Endodermal cell (in vitro differentiated cells): ENCODE measurements around the gene YWHAQ. TPM values are rescaled to one million over a fixed set of nuclear protein-coding genes. Genes with fewer than 3 reads are reported as not detected.

ENCODE experiments used
- DNase-seq: peaks from one replicate; pipeline ENCODE4 v3.0.0-alpha.2; 2017
- H3K27ac ChIP-seq: 2 replicates; pipeline ENCODE4 v1.5.1; 2013; ENCODE audit warnings: mild to moderate bottlenecking, low read depth, low read length, moderate library complexity
- H3K27me3 ChIP-seq: 2 replicates; pipeline ENCODE4 v1.6.1; 2013; ENCODE audit warnings: mild to moderate bottlenecking, low read length, moderate library complexity; ENCODE audit not compliant: insufficient read depth, control insufficient read depth, poor library complexity, severe bottlenecking
- H3K36me3 ChIP-seq: 2 replicates; pipeline ENCODE4 v1.7.0; 2013; ENCODE audit warnings: mild to moderate bottlenecking, low read length, moderate library complexity; ENCODE audit not compliant: control insufficient read depth, insufficient read depth
- H3K4me1 ChIP-seq: one replicate; pipeline ENCODE4 v1.7.0; 2013; ENCODE audit warnings: low read length; ENCODE audit not compliant: control insufficient read depth, insufficient read depth
- H3K4me3 ChIP-seq: 2 replicates; pipeline ENCODE4 v1.5.1; 2013; ENCODE audit warnings: mild to moderate bottlenecking, low read length, moderate library complexity
- H3K9ac ChIP-seq: 2 replicates; pipeline ENCODE4 v1.6.1; 2013; ENCODE audit warnings: mild to moderate bottlenecking, low read length, moderate library complexity; ENCODE audit not compliant: poor library complexity, severe bottlenecking; ENCODE audit errors: extremely low read depth
- H3K9me3 ChIP-seq: 2 replicates; pipeline ENCODE4 v1.6.1; 2013; ENCODE audit warnings: mild to moderate bottlenecking, low read length, moderate library complexity; ENCODE audit not compliant: control insufficient read depth
- H3K27ac Mint-ChIP-seq: 2 replicates; pipeline ENCODE4 v1.8.0; 2020; ENCODE audit warnings: mixed read lengths
- H3K27me3 Mint-ChIP-seq: 2 replicates; pipeline ENCODE4 v1.8.0; 2021; ENCODE audit warnings: mild to moderate bottlenecking, mixed read lengths; ENCODE audit not compliant: insufficient read depth
- H3K36me3 Mint-ChIP-seq: 2 replicates; pipeline ENCODE4 v1.8.0; 2020; ENCODE audit warnings: low read depth, mixed read lengths
- H3K4me1 Mint-ChIP-seq: 2 replicates; pipeline ENCODE4 v1.8.0; 2020; ENCODE audit warnings: mixed read lengths
- H3K4me3 Mint-ChIP-seq: 2 replicates; pipeline ENCODE4 v1.8.0; 2020; ENCODE audit warnings: mild to moderate bottlenecking, moderate library complexity, mixed read lengths
- H3K9me3 Mint-ChIP-seq: 2 replicates; pipeline ENCODE4 v1.8.0; 2020; ENCODE audit warnings: mild to moderate bottlenecking, mixed read lengths
- WGBS, 2 experiments: methylation state at CpG; one replicate each; pipeline versions ENCODE4 v1.1.5 to v1.1.7; 2013; ENCODE audit warnings: missing lambda C conversion rate in 2 of 2, mixed read lengths in 1 of 2; ENCODE audit not compliant: insufficient coverage in 1 of 2, insufficient read length in 1 of 2; 5-methylcytosine and 5-hydroxymethylcytosine counted together
- total RNA-seq, 2 donors: library from RNA; stranded (reverse); fragmentation: NEBNext Ultra II Directional in 1 of 2; extraction: Animal tissue kit (Norgen Biotek cat#: 25700) in 1 of 2; gene quantifications; 2 replicates in 1 of 2; 3 replicates in 1 of 2; pipeline ENCODE4 v1.2.1, GENCODE V29; 2021
- TF ChIP-seq, protein P1 (sequence below): fragments of 200-600 bp; sonication (generic); conservative IDR thresholded peaks from 2 replicates; pipeline ENCODE4 v1.5.0; 2021; ENCODE audit warnings: antibody characterized with exemption, mild to moderate bottlenecking

The YWHAQ gene
- total RNA-seq, 2 donors from 2014 or later, result 357 to 374 TPM

DNA sequence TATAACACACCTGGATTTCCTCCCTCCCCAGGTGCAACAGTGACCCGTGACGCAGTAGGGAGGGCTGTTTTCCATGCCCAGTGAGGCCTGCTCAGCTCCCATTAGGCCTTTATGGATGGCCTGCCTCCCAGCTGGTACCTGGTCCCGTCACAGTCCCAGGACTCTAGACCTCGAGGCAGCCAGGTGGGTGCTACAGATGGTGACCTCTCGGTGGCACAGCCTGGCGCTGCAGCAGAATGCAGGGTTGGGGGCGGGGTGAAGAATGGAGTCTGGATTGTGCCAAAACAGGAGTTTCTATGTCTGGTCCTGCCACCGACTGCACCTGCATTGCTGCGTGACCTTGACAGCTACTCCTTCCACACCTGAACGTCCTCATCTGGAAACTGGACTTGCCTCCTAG is 18.0 kb upstream of the YWHAQ start:
- Mint-ChIP-seq H3K4me1 (peaks cover 17% of the 10 kb centered on the region), H3K27me3 (no peaks in the 10 kb centered on the region), H3K36me3 (no peaks in the 10 kb centered on the region), H3K9me3 (no peaks in the 10 kb centered on the region), H3K4me3 (no peak overlapping the region), H3K27ac (no peak overlapping the region)
- H3K36me3 ChIP-seq, result no peaks in the 10 kb centered on the region
- whole genome bisulfite sequencing, 2 experiments, result 88 to 98% methylated on average over 5 to 10 of the region's 10 CpGs
- H3K9me3 ChIP-seq, result no peaks in the 10 kb centered on the region
- no peaks in the 10 kb centered on the region for H3K4me1 ChIP-seq
- H3K27me3 ChIP-seq, result no peaks in the 10 kb centered on the region
- H3K27ac ChIP-seq, result no peak overlapping the region
- TF ChIP-seq, protein P1, sequence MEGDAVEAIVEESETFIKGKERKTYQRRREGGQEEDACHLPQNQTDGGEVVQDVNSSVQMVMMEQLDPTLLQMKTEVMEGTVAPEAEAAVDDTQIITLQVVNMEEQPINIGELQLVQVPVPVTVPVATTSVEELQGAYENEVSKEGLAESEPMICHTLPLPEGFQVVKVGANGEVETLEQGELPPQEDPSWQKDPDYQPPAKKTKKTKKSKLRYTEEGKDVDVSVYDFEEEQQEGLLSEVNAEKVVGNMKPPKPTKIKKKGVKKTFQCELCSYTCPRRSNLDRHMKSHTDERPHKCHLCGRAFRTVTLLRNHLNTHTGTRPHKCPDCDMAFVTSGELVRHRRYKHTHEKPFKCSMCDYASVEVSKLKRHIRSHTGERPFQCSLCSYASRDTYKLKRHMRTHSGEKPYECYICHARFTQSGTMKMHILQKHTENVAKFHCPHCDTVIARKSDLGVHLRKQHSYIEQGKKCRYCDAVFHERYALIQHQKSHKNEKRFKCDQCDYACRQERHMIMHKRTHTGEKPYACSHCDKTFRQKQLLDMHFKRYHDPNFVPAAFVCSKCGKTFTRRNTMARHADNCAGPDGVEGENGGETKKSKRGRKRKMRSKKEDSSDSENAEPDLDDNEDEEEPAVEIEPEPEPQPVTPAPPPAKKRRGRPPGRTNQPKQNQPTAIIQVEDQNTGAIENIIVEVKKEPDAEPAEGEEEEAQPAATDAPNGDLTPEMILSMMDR, result no peak
- H3K9ac ChIP-seq, result no peak overlapping the region
- no peak overlapping the region for H3K4me3 ChIP-seq
- peak; percentile 57 for DNase-seq

DNA sequence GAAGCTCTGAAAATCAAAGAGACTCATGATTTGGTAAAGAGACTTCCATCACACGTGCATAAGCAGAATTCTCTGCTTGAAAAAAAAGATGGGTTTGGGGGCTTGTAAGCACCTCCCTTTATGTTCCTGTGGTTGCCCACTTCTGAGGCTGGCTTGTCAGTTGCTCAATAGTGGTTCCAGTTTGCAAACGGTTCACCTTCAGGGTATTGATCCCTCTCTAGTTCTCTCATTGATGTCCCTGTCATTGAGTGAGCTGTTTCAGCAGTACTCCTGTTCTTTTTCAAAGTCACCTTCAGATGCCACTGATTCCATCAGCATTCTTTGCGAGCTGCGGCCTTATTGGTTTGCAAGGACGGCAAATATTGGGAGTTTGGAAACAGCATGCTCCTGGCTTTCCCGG is 17.1 kb upstream of the YWHAQ start:
- no peak for DNase-seq
- H3K27me3 Mint-ChIP-seq, result no peaks in the 10 kb centered on the region
- H3K27ac Mint-ChIP-seq, result no peak overlapping the region
- H3K27ac ChIP-seq, result no peak overlapping the region
- H3K9me3 ChIP-seq, result no peaks in the 10 kb centered on the region
- TF ChIP-seq, protein P1, result no peak
- H3K9ac ChIP-seq, result no peak overlapping the region
- H3K4me3 Mint-ChIP-seq, result no peak overlapping the region
- H3K9me3 Mint-ChIP-seq, result no peaks in the 10 kb centered on the region
- H3K36me3 Mint-ChIP-seq, result no peaks in the 10 kb centered on the region
- H3K27me3 ChIP-seq, result no peaks in the 10 kb centered on the region
- 74 to 89% methylated on average over 6 of the region's 6 CpGs for WGBS, 2 experiments
- H3K4me1 Mint-ChIP-seq, result peaks cover 17% of the 10 kb centered on the region
- no peaks in the 10 kb centered on the region for H3K36me3 ChIP-seq
- no peaks in the 10 kb centered on the region for H3K4me1 ChIP-seq
- no peak overlapping the region for H3K4me3 ChIP-seq

DNA sequence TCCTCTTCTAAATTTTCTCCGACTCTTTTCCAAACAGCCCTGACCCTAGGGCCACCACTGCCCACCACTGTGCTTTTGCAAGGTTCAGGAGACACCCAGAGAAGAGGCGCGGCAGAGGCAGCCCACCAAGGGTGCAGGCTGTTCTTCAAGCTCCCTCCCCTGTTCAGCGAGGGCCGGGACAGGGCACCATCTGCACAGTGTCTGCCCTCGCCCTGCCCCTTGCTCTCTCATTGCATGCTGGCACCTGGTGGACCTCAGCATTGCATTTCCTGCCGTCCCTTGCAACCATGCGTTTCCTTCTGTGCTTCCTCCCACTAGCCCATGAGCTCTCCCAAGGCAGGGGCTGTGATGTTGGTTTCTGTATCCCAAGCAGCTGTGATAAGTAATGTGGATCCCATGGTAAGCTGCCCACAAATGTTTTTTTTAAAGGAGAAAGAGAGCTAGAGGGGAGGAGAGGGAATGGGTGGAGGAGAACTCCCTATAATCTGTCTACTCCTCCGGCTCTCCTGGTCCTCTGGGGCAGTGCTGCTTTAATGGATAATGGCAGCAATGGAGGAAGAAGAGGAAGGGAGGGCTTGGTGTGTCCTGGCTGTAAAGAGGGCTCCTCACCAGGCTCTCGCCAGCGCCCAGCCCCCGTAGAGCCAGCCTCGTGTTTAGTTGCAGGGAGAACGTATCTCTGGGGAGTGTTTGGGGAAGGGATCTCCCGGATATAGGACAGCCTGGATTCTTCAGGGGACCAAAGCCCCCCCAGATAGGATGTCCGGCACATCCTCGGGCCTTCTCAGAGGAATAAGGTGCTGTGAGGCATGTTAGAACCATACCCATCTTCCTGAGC is 15.6 kb upstream of the YWHAQ start:
- WGBS, 2 experiments, result 90 to 97% methylated on average over 12 to 17 of the region's 17 CpGs
- TF ChIP-seq, protein P1, result no peak
- Histone ChIP-seq H3K9me3 (no peaks in the 10 kb centered on the region), H3K4me3 (no peak overlapping the region), H3K4me1 (no peaks in the 10 kb centered on the region), H3K9ac (no peak overlapping the region), H3K27me3 (no peaks in the 10 kb centered on the region), H3K27ac (no peak overlapping the region), H3K36me3 (no peaks in the 10 kb centered on the region)
- Mint-ChIP-seq H3K36me3 (no peaks in the 10 kb centered on the region), H3K4me3 (no peak overlapping the region), H3K27me3 (no peaks in the 10 kb centered on the region), H3K9me3 (no peaks in the 10 kb centered on the region), H3K27ac (no peak overlapping the region), H3K4me1 (peaks cover 17% of the 10 kb centered on the region)
- DNase-seq, result no peak
